K562 (cell line): ENCODE results near the gene NIM1K.

Experiments used
- BRF2 ChIP-seq: IDR thresholded peaks from 3 replicates; pipeline ENCODE4 v1.6.1; 2011; ENCODE audit warnings: borderline replicate concordance, mild to moderate bottlenecking; ENCODE audit not compliant: insufficient read length, insufficient read depth
- ELF4 ChIP-seq: fragments of 450-650 bp; formaldehyde crosslinking; IDR thresholded peaks from 2 replicates; pipeline ENCODE4 v1.4.0; 2022; ENCODE audit warnings: missing genetic modification characterization
- FIP1L1 ChIP-seq: fragments of 200-400 bp; formaldehyde crosslinking; IDR thresholded peaks from 2 replicates; pipeline ENCODE4 v1.6.1; 2018; ENCODE audit warnings: mild to moderate bottlenecking, low read depth, low read length; ENCODE audit not compliant: poor library complexity, severe bottlenecking
- GTF3C2 ChIP-seq: IDR thresholded peaks from 3 replicates; pipeline ENCODE4 v1.6.1; 2011; ENCODE audit warnings: borderline replicate concordance, mild to moderate bottlenecking, moderate library complexity; ENCODE audit not compliant: insufficient read length; ENCODE audit errors: extremely low read depth
- HNRNPUL1 ChIP-seq: fragments of 200-400 bp; formaldehyde crosslinking; IDR thresholded peaks from 2 replicates; pipeline ENCODE4 v1.6.1; 2017; ENCODE audit warnings: low read length
- POLR2A ChIP-seq: fragments of 450-650 bp; conservative IDR thresholded peaks from 2 replicates; pipeline ENCODE4 v1.6.1; 2016
- STAT6 ChIP-seq: sonication (generic); formaldehyde crosslinking; IDR thresholded peaks from 2 replicates; pipeline ENCODE4 v1.8.1; 2023; ENCODE audit warnings: mild to moderate bottlenecking, missing genetic modification reagents
- TBL1XR1 ChIP-seq, 2 experiments: IDR thresholded peaks; 2 replicates each; pipeline ENCODE4 v1.6.1; 2012; ENCODE audit warnings: improper control_type of control experiment in 2 of 2, low read length in 2 of 2, mild to moderate bottlenecking in 1 of 2

- TF ChIP-seq TBL1XR1 (IDR thresholded peaks at IDR 0.05; ENCODE audit: low read length in 2 of 2) (no peak), GTF3C2 (no peak), ELF4 (CRISPR knock-in tag) (no peak), STAT6 (CRISPR knock-in tag) (no peak), FIP1L1 (no peak), BRF2 (no peak), HNRNPUL1 (no peak), POLR2A (no peak)
These were observed 110.5 kb downstream of the NIM1K start for GRCh38 chr5:43302481-43302880.
